ENCODE data around the gene PRKCA. TPM values are rescaled to one million over a fixed set of nuclear protein-coding genes. Genes with fewer than 3 reads are reported as not detected.

Gene PRKCA
- total and polyA plus RNA-seq, 9 of the 15 experiments (the other 6 are each of a cell fraction or from before 2014, with no cell fraction given), result 3.2 to 33.0 (median 17.8) TPM

DNA sequence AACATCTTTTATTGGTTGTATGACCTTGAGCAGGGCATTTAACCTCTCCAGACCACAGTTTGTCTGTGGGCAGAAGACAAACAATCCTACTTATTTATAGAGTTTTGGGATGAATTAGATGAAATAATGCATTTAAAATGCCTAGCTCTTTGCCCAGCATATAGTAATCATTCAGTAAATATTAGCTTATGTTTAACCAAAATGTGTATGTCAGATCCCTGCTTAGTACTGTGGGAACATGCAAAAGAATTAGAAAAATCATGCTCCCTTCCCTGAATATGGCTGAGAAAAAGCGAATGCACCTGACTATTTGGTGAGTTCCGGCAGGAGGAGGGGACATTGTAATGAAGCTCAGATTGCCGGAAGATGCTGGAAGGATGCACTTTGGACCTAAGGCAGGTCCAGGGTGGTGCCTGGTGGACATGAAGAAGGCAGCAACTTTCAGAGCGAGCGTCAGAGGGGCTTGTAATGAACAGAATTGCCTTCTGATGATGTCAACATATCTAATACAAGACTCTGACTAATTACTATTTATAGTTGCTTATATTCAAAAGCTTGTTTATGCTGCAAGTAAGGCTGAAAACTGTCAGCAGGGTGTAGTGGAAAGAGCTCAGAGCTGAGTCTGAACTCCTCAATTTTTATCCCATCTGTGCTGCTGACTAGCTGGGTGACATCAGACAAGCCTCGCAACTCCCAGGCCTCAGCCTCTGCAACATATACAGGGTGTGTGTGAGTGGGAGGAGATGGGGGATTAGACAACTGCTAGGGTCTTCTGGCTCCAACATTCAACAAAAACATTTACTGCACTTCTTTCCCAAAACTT is 221.2 kb downstream of the PRKCA start:
- ChIA-PET POLR2A (no interaction called here), CTCF (ENCODE audit: low intra/inter-chr PET ratio) (no interaction called here)
- no peaks in the 10 kb centered on the region for H3K9me1 ChIP-seq (ENCODE audit: control insufficient read depth, insufficient read depth, low read length)
- no peaks in the 10 kb centered on the region for H3K27me3 ChIP-seq (ENCODE audit: control insufficient read depth in 2 of 2, insufficient read depth in 2 of 2, low read length in 2 of 2)
- no peaks in the 10 kb centered on the region for H3K4me1 ChIP-seq (replicated peaks in 1 of 2; ENCODE audit: control insufficient read depth in 2 of 2, insufficient read depth in 2 of 2, low read length in 2 of 2)
- 93% methylated on average over 6 of the region's 6 CpGs for WGBS (ENCODE audit: insufficient coverage, low coverage, missing lambda C conversion rate)
- FAIRE-seq (no peak), ATAC-seq (no peak), DNase-seq (ENCODE audit: extremely low read depth in 1 of 4, low spot score in 3 of 4) (no peak)
- 0 out of 3 replicates have a peak, but pooled peaks cover 4% of the 10 kb centered on the region for H3K79me2 ChIP-seq (ENCODE audit: control insufficient read depth, insufficient read depth, low read length)
- H3K9me3 ChIP-seq (replicated peaks; ENCODE audit: control insufficient read depth, insufficient read depth, low read depth, low read length), result no peaks in the 10 kb centered on the region
- H3K27ac ChIP-seq (ENCODE audit: extremely low read depth, low read depth, low read length), result no peak overlapping the region
- no TSS peak for BruUV-seq (replicated peaks)
- TF ChIP-seq ARHGAP35 (IDR thresholded peaks at IDR 0.05; ENCODE audit: partially characterized antibody) (no peak), ZNF395 (CRISPR knock-in tag; IDR thresholded peaks at IDR 0.05) (no peak), ZNF41 (CRISPR knock-in tag; conservative IDR thresholded peaks at IDR 0.05) (no peak), ZNF583 (CRISPR knock-in tag; IDR thresholded peaks at IDR 0.05) (no peak), TGIF2 (CRISPR knock-in tag; IDR thresholded peaks at IDR 0.05) (no peak), SMAD1 (IDR thresholded peaks at IDR 0.05; ENCODE audit: low read depth, low read length, partially characterized antibody) (no peak), POLR2AphosphoS5 (IDR thresholded peaks at IDR 0.05; ENCODE audit: control insufficient read depth, insufficient read depth, low read depth, low read length) (no peak), CHAMP1 (IDR thresholded peaks at IDR 0.05) (no peak)
- TF ChIP-seq, protein P1, sequence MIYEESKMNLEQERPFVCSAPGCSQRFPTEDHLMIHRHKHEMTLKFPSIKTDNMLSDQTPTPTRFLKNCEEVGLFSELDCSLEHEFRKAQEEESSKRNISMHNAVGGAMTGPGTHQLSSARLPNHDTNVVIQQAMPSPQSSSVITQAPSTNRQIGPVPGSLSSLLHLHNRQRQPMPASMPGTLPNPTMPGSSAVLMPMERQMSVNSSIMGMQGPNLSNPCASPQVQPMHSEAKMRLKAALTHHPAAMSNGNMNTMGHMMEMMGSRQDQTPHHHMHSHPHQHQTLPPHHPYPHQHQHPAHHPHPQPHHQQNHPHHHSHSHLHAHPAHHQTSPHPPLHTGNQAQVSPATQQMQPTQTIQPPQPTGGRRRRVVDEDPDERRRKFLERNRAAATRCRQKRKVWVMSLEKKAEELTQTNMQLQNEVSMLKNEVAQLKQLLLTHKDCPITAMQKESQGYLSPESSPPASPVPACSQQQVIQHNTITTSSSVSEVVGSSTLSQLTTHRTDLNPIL (CRISPR knock-in tag; IDR thresholded peaks at IDR 0.05), result no peak
- no peak overlapping the region for H3K9ac ChIP-seq (ENCODE audit: insufficient read depth in 1 of 2, low read depth in 2 of 2, low read length in 2 of 2)
- H3K4me2 ChIP-seq (ENCODE audit: insufficient read depth, low read length), result no peak overlapping the region
- H3K36me3 ChIP-seq (ENCODE audit: control insufficient read depth, insufficient read depth, low read length), result no peaks in the 10 kb centered on the region; the same call in 2 of the 3 replicates
- H3K4me3 ChIP-seq, result no peak overlapping the region
- in situ Hi-C loops (cut with MboI), result no loop called here
- no peaks in the 10 kb centered on the region for H4K20me1 ChIP-seq (replicated peaks; ENCODE audit: control insufficient read depth, insufficient read depth, low read length)
- H2AFZ ChIP-seq (ENCODE audit: low read depth, low read length), result no peak overlapping the region
- intact Hi-C loops (cut with micrococcal nuclease), result no loop called here

All from K562 (cell line).